PFSK-1 (cell line): Measurements from ENCODE around the gene CLIC6.

Source experiments
- FOXP2 ChIP-seq: optimal IDR thresholded peaks from 2 replicates; pipeline ENCODE3; 2011; ENCODE audit warnings: borderline replicate concordance, control low read depth, inconsistent platforms; ENCODE audit not compliant: insufficient read depth; ENCODE audit errors: extremely low read length, extremely low read depth
- POLR2AphosphoS5 ChIP-seq: IDR thresholded peaks from 2 replicates; pipeline ENCODE4 v1.6.1; 2012; ENCODE audit warnings: low read depth, mild to moderate bottlenecking, control low read depth, low read length, moderate library complexity
- REST ChIP-seq, 2 experiments: IDR thresholded peaks; 2 replicates each; pipeline versions ENCODE4 v1.6.1 to v1.8.0; 2011 to 2012; ENCODE audit warnings: low read depth in 2 of 2, low read length in 2 of 2, control low read depth in 1 of 2, inconsistent platforms in 1 of 2, mild to moderate bottlenecking in 1 of 2, moderate library complexity in 1 of 2; ENCODE audit not compliant: insufficient read depth in 1 of 2
- SIN3A ChIP-seq: IDR thresholded peaks from 2 replicates; pipeline ENCODE4 v1.6.1; 2012; ENCODE audit warnings: mild to moderate bottlenecking, low read length, moderate library complexity, borderline replicate concordance; ENCODE audit not compliant: insufficient read depth

GRCh38 chr21:34625030-34625593, 43.7 kb upstream of the CLIC6 start:
- no peak for TF ChIP-seq SIN3A
- no peak for TF ChIP-seq REST (IDR thresholded peaks at IDR 0.05; ENCODE audit: insufficient read depth in 1 of 2, low read depth in 2 of 2, low read length in 2 of 2)
- no peak for TF ChIP-seq POLR2AphosphoS5
- TF ChIP-seq FOXP2 = no peak
